HG02571 (cell line): ENCODE data around the gene RXRG.

ENCODE experiments used
- ATAC-seq: cut with Tn5 transposase; IDR thresholded peaks from one replicate; pipeline ENCODE4 v1.9.1; 2021; ENCODE audit warnings: mild to moderate bottlenecking, moderate library complexity; ENCODE audit not compliant: unreplicated experiment

Gene RXRG

GRCh38 chr1:165451691-165452090, 6.8 kb upstream of the RXRG start:
- no peak for ATAC-seq

GRCh38 chr1:165449131-165449530, 4.2 kb upstream of the RXRG start:
- ATAC-seq = no peak

- no peak for ATAC-seq
Measured at GRCh38 chr1:165445388-165445787, 462 bp upstream of the RXRG start.

- ATAC-seq = no peak
Measured at GRCh38 chr1:165443539-165444311, 1.2 kb downstream of the RXRG start.

GRCh38 chr1:165442653-165443052, 2.3 kb downstream of the RXRG start:
- no peak for ATAC-seq

GRCh38 chr1:165442053-165442452, 2.9 kb downstream of the RXRG start:
- ATAC-seq = no peak

- no peak for ATAC-seq
Measured at GRCh38 chr1:165441166-165441880, 3.6 kb downstream of the RXRG start.

GRCh38 chr1:165439330-165439729, 5.6 kb downstream of the RXRG start:
- no peak for ATAC-seq

GRCh38 chr1:165436994-165437393, 7.9 kb downstream of the RXRG start:
- no peak for ATAC-seq

- no peak for ATAC-seq
Measured at GRCh38 chr1:165435801-165436200, 9.1 kb downstream of the RXRG start.

- no peak for ATAC-seq
Measured at GRCh38 chr1:165434281-165434680, 10.6 kb downstream of the RXRG start.

GRCh38 chr1:165431079-165431478, 13.8 kb downstream of the RXRG start:
- peak; percentile 75 for ATAC-seq

- ATAC-seq = no peak
Measured at GRCh38 chr1:165426745-165427144, 18.2 kb downstream of the RXRG start.

GRCh38 chr1:165425621-165426020, 19.3 kb downstream of the RXRG start:
- ATAC-seq = no peak

GRCh38 chr1:165424454-165425216, 20.3 kb downstream of the RXRG start:
- no peak for ATAC-seq

- ATAC-seq = no peak
Measured at GRCh38 chr1:165423136-165423535, 21.8 kb downstream of the RXRG start.

GRCh38 chr1:165420655-165421054, 24.3 kb downstream of the RXRG start:
- ATAC-seq = no peak

GRCh38 chr1:165419839-165420238, 25.1 kb downstream of the RXRG start:
- no peak for ATAC-seq

GRCh38 chr1:165418195-165418594, 26.7 kb downstream of the RXRG start:
- no peak for ATAC-seq

- no peak for ATAC-seq
Measured at GRCh38 chr1:165416876-165417275, 28.1 kb downstream of the RXRG start.

GRCh38 chr1:165415068-165415467, 29.9 kb downstream of the RXRG start:
- ATAC-seq = no peak

- no peak for ATAC-seq
Measured at GRCh38 chr1:165414620-165415019, 30.3 kb downstream of the RXRG start.
